Caco-2 (cell line): ENCODE measurements around the gene SHROOM3. TPM values are rescaled to one million over a fixed set of nuclear protein-coding genes. Genes with fewer than 3 reads are reported as not detected.

Experiments
- BruUV-seq: library from RNA; stranded (reverse); fragments of 400-500 nt; replicated peaks from 2 replicates; lab custom pipeline; 2021; lab: Mats Ljungman, UMichigan
- CTCF ChIA-PET: fragments of 300-600 bp; sonication (Branson Sonifier 250); formaldehyde crosslinking; loops from one replicate; lab custom pipeline; 2022; ENCODE audit warnings: antibody characterized with exemption; lab: Charles Lee
- POLR2A ChIA-PET: fragments of 300-600 bp; sonication (Branson Sonifier 250); formaldehyde crosslinking; loops from one replicate; lab custom pipeline; 2022; ENCODE audit warnings: antibody characterized with exemption; lab: Charles Lee
- DNase-seq, 2 experiments: peaks; one replicate each; pipeline versions ENCODE4 v3.0.0 to v3.0.0-alpha.2; 2020 to 2022
- H3K27me3 ChIP-seq: replicated peaks from 2 replicates; pipeline ENCODE4 v1.6.0; 2011; ENCODE audit warnings: low read length; ENCODE audit not compliant: control insufficient read depth, insufficient read depth
- H3K36me3 ChIP-seq: 2 replicates; pipeline ENCODE4 v1.5.1; 2011; ENCODE audit warnings: low read length; ENCODE audit not compliant: control insufficient read depth, insufficient read depth
- H3K4me1 ChIP-seq: fragments of 250-450 bp; sonication (Bioruptor Pico); 2 replicates; pipeline ENCODE4 v1.5.1; 2020; ENCODE audit warnings: mild to moderate bottlenecking
- H3K4me3 ChIP-seq: 2 replicates; pipeline ENCODE4 v1.5.1; 2011; ENCODE audit warnings: low read depth, mild to moderate bottlenecking, control low read depth, low read length
- H3K9me3 ChIP-seq: fragments of 250-450 bp; sonication (Bioruptor Pico); 2 replicates; pipeline ENCODE4 v1.5.1; 2020; ENCODE audit warnings: mild to moderate bottlenecking, moderate library complexity
- H3K27ac Mint-ChIP-seq: one replicate; pipeline ENCODE4 v1.8.0; 2022; ENCODE audit warnings: mixed read lengths; ENCODE audit not compliant: unreplicated experiment
- H3K27me3 Mint-ChIP-seq: one replicate; pipeline ENCODE4 v1.8.0; 2022; ENCODE audit warnings: mixed read lengths; ENCODE audit not compliant: insufficient read depth, unreplicated experiment
- H3K36me3 Mint-ChIP-seq: one replicate; pipeline ENCODE4 v1.8.0; 2022; ENCODE audit warnings: mild to moderate bottlenecking, mixed read lengths; ENCODE audit not compliant: insufficient read depth, unreplicated experiment
- H3K4me1 Mint-ChIP-seq: one replicate; pipeline ENCODE4 v1.8.0; 2022; ENCODE audit warnings: low read depth, mixed read lengths; ENCODE audit not compliant: unreplicated experiment
- H3K4me3 Mint-ChIP-seq: one replicate; pipeline ENCODE4 v1.8.0; 2022; ENCODE audit warnings: mild to moderate bottlenecking, moderate library complexity, mixed read lengths; ENCODE audit not compliant: unreplicated experiment
- H3K9me3 Mint-ChIP-seq: one replicate; pipeline ENCODE4 v1.8.0; 2022; ENCODE audit warnings: mixed read lengths; ENCODE audit not compliant: unreplicated experiment
- intact Hi-C: fragments of 100-400 bp; cut with micrococcal nuclease; formaldehyde crosslinking; loops from one replicate; pipeline ENCODE4 v1.10.0; 2022; ENCODE audit not compliant: unreplicated experiment
- total RNA-seq: library from RNA; stranded (reverse); gene quantifications from 2 replicates; pipeline ENCODE4 v1.2.3, GENCODE V29; 2022
- TF ChIP-seq, protein P1 (sequence below), 2 experiments: fragments of 200-600 bp in 1 of 2; IDR thresholded peaks; 1 replicate in 1 of 2; 2 replicates in 1 of 2; pipeline versions ENCODE4 v1.5.1 to v1.8.0; 2011 to 2022; ENCODE audit warnings: antibody characterized with exemption in 1 of 2, control low read depth in 1 of 2, inconsistent platforms in 1 of 2, low read depth in 1 of 2, low read length in 1 of 2, mild to moderate bottlenecking in 1 of 2, moderate library complexity in 1 of 2; ENCODE audit not compliant: insufficient read depth in 1 of 2, severe bottlenecking in 1 of 2, unreplicated experiment in 1 of 2

The SHROOM3 gene
- total RNA-seq, 1 experiment from 2014 or later, result 16.3 TPM

DNA sequence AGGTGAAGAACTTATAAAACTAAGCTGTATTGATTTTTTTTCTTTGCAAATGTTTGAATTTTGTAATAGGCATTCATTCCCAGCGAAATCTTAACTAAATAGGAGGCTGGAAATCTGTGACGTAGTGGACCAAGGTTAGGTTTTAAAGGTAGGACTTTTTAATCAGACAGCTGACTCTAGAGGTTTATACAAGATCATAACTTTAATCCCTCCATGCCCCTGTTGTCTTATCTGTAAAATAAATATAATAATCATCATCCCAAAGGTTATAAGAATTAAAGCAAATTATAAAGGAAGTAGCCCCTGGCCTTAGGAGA lies 101.3 kb downstream of the SHROOM3 start:
- ChIA-PET POLR2A (no interaction called here), CTCF (no interaction called here)
- H3K27me3 Mint-ChIP-seq, result no peaks in the 10 kb centered on the region
- BruUV-seq, result no TSS peak
- DNase-seq, result no peak
- H3K9me3 Mint-ChIP-seq, result no peaks in the 10 kb centered on the region
- H3K4me3 Mint-ChIP-seq, result no peak overlapping the region
- intact Hi-C loops, result no loop called here
- TF ChIP-seq, protein P1, sequence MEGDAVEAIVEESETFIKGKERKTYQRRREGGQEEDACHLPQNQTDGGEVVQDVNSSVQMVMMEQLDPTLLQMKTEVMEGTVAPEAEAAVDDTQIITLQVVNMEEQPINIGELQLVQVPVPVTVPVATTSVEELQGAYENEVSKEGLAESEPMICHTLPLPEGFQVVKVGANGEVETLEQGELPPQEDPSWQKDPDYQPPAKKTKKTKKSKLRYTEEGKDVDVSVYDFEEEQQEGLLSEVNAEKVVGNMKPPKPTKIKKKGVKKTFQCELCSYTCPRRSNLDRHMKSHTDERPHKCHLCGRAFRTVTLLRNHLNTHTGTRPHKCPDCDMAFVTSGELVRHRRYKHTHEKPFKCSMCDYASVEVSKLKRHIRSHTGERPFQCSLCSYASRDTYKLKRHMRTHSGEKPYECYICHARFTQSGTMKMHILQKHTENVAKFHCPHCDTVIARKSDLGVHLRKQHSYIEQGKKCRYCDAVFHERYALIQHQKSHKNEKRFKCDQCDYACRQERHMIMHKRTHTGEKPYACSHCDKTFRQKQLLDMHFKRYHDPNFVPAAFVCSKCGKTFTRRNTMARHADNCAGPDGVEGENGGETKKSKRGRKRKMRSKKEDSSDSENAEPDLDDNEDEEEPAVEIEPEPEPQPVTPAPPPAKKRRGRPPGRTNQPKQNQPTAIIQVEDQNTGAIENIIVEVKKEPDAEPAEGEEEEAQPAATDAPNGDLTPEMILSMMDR (IDR thresholded peaks at IDR 0.05; ENCODE audit: insufficient read depth in 1 of 2, low read depth in 1 of 2, low read length in 1 of 2, severe bottlenecking in 1 of 2, unreplicated experiment in 1 of 2), result no peak
- H3K4me3 ChIP-seq, result no peak overlapping the region
- peaks cover 31% of the 10 kb centered on the region for H3K4me1 ChIP-seq
- no peak overlapping the region for H3K27ac Mint-ChIP-seq
- no peaks in the 10 kb centered on the region for H3K9me3 ChIP-seq
- no peaks in the 10 kb centered on the region for H3K36me3 Mint-ChIP-seq
- no peaks in the 10 kb centered on the region for H3K36me3 ChIP-seq
- H3K4me1 Mint-ChIP-seq, result peaks cover 21% of the 10 kb centered on the region
- H3K27me3 ChIP-seq, result no peaks in the 10 kb centered on the region

DNA sequence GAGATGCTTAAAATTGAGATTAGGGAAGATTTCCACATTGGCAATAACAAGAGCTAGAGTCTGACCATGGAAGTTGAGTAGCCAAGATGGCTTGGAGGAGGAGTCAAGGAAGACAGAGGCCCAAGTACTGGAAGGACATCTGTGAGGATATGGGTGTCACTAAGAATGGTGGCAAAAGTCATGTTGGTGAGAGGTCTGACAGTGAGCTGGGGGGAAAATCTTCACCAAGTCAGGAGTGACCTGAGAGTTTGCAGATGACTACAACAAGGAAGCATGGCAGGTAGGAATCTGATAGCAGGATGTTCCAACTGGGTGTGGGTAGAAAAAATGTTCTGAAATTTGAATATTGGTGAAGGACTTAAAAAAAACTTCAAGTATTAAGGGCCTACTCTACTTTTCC lies 103.3 kb downstream of the SHROOM3 start:
- no peak overlapping the region for H3K27ac Mint-ChIP-seq
- BruUV-seq, result no TSS peak
- peaks cover 21% of the 10 kb centered on the region for H3K4me1 Mint-ChIP-seq
- H3K4me3 Mint-ChIP-seq, result no peak overlapping the region
- Histone ChIP-seq H3K4me1 (peaks cover 31% of the 10 kb centered on the region), H3K4me3 (no peak overlapping the region), H3K27me3 (no peaks in the 10 kb centered on the region), H3K9me3 (no peaks in the 10 kb centered on the region), H3K36me3 (no peaks in the 10 kb centered on the region)
- intact Hi-C loops, result no loop called here
- POLR2A ChIA-PET, result no interaction called here
- DNase-seq, result no peak
- TF ChIP-seq, protein P1 (IDR thresholded peaks at IDR 0.05; ENCODE audit: insufficient read depth in 1 of 2, low read depth in 1 of 2, low read length in 1 of 2, severe bottlenecking in 1 of 2, unreplicated experiment in 1 of 2), result no peak
- H3K9me3 Mint-ChIP-seq, result no peaks in the 10 kb centered on the region
- CTCF ChIA-PET, result no interaction called here
- H3K27me3 Mint-ChIP-seq, result no peaks in the 10 kb centered on the region
- no peaks in the 10 kb centered on the region for H3K36me3 Mint-ChIP-seq

DNA sequence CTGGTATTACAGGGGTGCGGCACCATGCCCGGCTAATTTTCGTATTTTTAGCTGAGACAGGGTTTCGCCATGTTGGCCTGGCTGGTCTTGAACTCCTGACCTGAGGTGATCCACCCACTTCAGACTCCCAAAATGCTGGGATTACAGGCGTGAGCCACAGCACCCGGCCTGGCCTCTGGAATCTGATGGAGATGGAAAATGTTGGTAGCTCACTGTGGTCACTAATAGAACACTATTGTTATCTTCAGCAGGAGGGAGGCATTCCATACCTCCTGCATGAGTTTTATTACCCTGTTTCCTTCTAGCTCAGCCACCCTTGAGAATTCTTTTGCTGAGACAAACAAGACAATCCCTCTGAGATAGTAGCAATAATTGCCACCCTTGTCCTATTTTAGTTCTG lies 105.0 kb downstream of the SHROOM3 start:
- H3K27ac Mint-ChIP-seq, result no peak overlapping the region
- ChIA-PET POLR2A (no interaction called here), CTCF (interaction anchor here (1.0 kb wide), 1 partner anchor 23 kb away, joined by 3 read pairs; no protein-coding TSS in a partner anchor)
- H3K4me3 Mint-ChIP-seq, result no peak overlapping the region
- H3K27me3 Mint-ChIP-seq, result no peaks in the 10 kb centered on the region
- no peaks in the 10 kb centered on the region for H3K36me3 ChIP-seq
- intact Hi-C loops, result no loop called here
- H3K27me3 ChIP-seq, result no peaks in the 10 kb centered on the region
- peaks cover 14% of the 10 kb centered on the region for H3K4me1 Mint-ChIP-seq
- H3K9me3 ChIP-seq, result no peaks in the 10 kb centered on the region
- TF ChIP-seq, protein P1 (IDR thresholded peaks at IDR 0.05; ENCODE audit: insufficient read depth in 1 of 2, low read depth in 1 of 2, low read length in 1 of 2, severe bottlenecking in 1 of 2, unreplicated experiment in 1 of 2), result no peak
- H3K4me3 ChIP-seq, result no peak overlapping the region
- peaks cover 31% of the 10 kb centered on the region for H3K4me1 ChIP-seq
- H3K36me3 Mint-ChIP-seq, result no peaks in the 10 kb centered on the region
- no TSS peak for BruUV-seq
- peak; percentile 15 to 56 for DNase-seq
- no peaks in the 10 kb centered on the region for H3K9me3 Mint-ChIP-seq
